Measurements from ENCODE around the gene NCK2. TPM values are rescaled to one million over a fixed set of nuclear protein-coding genes. Genes with fewer than 3 reads are reported as not detected.
A peak's percentile ranks its signal among the peaks of the same experiment; 100 is the strongest.

The NCK2 gene
- total and polyA plus RNA-seq, 10 of the 15 experiments (the other 5 are each of a cell fraction or from before 2014, with no cell fraction given): 1.2 to 30.9 (median 14.1) TPM

GRCh38 chr2:105803337-105803736, 58.6 kb downstream of the NCK2 start (continued):
- TF ChIP-seq E2F8 (IDR thresholded peaks at IDR 0.05; ENCODE audit: low read depth, partially characterized antibody) (no peak), NKRF (conservative IDR thresholded peaks at IDR 0.05) (no peak), RFX5 (IDR thresholded peaks at IDR 0.05; ENCODE audit: low read depth, low read length) (no peak), POU2F2 (IDR thresholded peaks at IDR 0.05; ENCODE audit: borderline replicate concordance, low read depth, low read length) (peak; percentile 9; the same call in 1 of the 3 replicates), NR2C1 (IDR thresholded peaks at IDR 0.05) (no peak), HSF1 (IDR thresholded peaks at IDR 0.05; ENCODE audit: low read depth, low read length) (no peak), ATF2 (IDR thresholded peaks at IDR 0.05; ENCODE audit: low read length) (peak; percentile 20; the same call in 1 of the 2 replicates), CUX1 (IDR thresholded peaks at IDR 0.05; ENCODE audit: insufficient replicate concordance, low read depth, low read length) (no peak), ZSCAN29 (IDR thresholded peaks at IDR 0.05) (no peak)

All from GM12878 (cell line).